NCI-H187 (cell line): ENCODE results near the gene CNIH3.

Experiments
- DNase-seq, 2 experiments: peaks; one replicate each; lab custom pipeline; 2025; lab: John Stamatoyannopoulos, UW

Gene CNIH3

DNA sequence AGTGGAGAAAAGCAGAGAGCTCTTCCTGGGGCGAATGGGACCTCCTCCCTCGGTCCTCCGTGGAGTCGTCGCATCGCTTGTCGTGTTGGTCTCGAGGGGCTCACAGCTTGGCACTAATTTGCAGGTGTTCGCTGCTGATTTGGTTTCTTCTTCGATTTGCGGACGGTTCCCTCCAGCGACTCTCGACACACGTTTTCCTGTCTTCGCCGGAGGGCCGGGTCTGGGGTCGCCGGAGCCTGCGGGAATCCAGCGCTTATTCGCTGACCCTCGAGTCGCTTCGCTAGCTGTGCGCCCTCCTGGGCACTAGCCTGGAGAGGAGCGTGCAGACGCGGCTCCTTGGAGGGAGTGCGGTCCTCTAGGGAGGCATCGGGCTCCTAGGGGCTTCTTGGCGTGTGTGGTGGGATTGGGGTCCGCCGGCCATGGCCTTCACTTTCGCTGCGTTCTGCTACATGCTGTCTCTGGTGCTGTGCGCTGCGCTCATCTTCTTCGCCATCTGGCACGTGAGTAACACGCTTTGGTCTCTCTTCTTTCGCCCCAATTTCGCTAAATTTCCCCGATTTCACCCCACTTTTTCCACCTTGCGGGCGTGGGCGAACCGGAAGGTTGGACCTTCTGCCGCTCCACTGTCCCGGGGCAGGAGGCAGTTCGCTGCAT lies 766 bp downstream of the CNIH3 start:
- no peak for DNase-seq

DNA sequence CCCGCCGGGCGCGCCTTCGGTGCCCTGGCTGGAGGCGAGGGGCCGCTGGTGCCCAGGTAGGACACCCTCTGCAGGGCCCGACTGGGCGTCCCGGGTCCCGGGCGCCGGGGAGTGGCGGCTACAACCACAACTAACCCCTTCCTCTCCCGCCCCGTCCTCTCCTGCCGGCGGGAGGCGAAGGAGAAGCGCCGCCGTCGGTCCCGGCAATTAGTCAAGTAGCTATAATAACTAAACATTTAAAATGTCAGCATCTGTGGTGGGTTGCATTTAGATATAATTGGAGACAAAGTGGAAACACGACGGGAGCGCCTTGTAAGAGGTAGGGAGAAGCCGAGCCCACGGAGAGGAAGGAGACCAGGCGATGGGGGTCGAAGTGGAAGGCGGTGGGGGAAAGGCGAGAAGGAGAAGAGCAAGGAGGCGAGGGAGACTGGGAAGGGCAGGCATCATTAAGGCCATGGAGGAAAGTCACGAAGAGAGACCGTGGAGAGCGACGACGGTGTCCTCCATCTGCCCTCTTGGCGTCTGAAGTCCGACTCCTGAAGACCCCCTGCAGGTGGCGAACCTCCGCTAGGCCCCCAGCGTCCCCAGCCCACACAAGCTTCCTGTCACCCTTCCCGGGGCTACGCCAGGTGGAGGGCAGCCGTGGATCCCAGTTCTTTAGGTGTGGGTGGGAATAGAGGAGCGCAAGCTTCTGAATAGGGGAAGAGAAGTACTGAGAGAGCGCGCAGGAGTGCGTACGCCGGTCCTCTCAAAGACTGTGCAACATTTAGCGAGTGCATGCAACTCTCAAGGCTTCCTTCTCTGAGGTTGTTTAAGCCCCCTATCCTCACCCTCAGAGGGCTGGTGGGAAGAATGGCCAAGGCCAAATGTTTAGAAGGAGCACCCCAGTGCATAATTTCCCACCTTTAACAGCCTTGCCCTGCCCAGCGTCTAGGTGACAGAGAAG lies 1.6 kb downstream of the CNIH3 start:
- no peak for DNase-seq

DNA sequence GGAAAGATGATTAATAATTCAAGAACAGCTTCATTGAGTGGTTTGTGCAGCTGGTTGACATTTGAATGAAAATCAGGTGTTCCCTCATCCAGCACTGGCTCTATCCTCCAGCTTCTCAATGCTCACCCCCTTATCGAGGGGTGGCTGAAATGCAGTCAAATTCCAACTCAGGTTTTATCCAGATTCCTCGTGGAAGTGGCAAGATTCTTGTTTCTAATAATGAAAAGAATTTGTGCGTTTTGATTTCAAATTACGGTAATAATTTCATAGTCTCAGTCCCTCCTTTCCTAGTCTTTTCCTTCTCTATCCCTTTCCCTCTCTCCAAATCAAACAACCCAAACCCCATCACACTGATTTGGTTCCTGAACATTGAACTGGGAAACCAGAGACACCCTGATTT lies 3.1 kb downstream of the CNIH3 start:
- DNase-seq: no peak

DNA sequence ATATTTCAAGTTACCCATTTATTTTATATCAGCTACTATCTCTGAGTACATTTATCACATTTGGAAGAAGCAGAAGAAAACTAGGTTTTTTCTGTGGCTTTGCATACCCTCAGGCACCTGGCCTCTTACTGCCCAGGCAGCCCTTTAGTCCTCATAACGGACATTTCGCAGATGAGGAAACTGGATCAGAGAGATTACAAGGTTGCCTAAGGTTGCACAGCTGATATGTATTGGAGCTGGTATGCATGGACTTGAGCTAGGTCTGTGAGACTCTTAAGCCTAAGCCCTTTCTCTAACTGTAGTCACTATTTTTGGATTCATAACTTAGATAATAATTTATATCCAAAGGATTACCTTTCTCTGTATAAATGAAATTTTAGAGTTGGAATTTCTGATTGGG lies 4.0 kb downstream of the CNIH3 start:
- DNase-seq: no peak

DNA sequence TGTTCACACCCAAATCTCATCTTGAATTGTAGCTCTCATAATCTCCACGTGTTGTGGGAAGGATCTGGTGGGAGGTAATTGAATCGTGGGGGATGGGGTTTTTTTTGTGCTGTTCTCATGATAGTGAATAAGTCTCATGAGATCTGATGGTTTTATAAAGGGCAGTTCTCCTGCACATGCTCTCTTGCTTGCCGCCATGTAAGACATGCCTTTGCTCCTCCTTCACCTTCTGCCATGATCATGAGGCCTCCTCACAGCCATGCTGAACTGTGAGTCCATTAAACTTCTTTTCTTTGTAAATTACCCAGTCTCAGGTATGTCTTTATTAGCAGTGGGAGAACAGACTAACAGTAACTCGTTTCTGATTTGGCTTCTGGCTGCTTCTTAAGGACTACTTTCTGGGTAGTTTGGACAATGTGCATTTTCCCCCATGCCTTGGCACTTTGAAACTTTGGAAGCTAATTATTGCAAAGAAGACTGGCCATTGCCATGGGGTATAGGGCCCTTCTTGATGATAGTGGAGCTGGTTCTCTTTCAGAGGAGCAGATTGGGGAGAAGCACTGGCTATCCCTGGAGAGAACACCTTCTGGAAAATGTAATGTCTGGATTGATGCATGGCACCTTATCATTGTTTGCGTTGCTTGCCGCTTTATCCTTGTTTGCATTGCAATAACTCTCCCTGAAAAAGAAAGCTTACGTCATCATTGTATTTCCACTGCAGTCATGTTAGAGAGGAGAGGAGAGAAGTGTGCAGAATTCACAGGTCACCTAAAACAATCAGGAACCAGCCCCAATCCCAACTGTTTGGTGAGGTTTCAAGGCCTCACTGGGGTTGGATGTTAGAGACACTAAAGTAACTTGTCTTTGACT lies 5.9 kb downstream of the CNIH3 start:
- DNase-seq: no peak

DNA sequence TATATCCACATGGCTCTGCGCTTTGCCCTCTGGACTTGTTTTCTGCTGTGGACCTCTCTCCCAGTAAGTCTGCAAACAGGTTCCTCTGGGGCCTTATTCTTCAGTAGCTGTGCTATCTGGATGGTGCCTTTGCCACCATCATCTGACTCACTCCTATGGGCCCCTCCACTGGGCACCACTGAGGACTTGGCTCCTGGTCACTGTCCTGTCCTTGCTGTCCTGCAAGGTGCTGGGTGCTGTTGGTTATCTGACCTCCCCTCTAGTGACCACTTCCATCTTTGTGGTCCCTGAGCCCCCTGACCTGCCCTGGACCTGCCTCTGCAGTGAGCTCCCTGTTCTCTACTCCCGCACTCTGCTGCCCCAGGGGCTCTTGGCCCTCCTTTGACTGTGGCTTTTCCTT lies 6.7 kb downstream of the CNIH3 start:
- no peak for DNase-seq

DNA sequence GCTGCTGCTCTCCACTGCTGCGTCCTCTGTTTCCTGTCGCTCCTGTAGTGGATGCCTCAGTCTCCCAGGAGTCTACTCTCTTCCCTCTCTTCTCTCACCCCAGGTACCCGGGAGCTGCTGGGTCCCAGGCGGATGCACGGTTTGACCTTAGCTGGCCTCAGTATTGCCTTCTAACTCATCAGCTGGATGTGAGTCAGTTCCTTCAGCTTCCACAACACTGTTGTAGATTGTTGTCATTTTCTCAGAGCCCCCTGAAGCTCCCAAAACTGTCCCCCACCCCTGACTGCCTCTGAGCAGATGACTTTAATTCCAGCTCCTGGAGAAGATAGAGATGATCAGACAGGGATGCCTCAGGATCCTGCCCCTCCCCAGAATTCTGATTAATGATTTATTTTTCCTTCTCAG lies 7.2 kb downstream of the CNIH3 start:
- no peak for DNase-seq

DNA sequence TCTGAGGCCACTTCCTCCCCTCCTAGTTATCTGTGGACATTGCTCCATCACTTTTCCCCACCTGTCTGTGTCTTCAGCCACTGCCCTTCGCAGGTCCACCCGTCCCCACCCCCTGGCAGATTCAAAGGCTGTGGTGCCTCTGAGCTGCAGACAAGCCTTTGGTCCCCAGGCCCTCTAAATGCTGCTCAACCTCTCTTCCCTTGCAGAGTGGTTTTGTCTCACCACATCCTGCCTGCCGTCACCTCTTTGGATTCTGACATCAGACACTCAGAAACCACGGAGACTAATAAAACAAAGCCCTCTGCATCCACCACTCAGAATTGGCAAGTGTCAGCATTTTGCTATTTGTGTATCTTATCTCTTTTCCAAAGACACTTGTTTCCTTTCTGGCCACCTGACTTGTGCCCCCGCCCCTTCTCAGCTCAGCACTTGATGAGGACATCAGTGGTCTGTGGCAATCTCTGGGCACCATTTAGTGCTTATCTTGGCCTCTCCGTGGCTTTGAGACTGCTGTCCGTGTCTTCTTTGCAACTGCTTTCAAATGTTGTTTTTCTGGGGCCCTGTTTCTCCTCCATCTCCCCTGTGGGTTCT lies 7.7 kb downstream of the CNIH3 start:
- DNase-seq: no peak

DNA sequence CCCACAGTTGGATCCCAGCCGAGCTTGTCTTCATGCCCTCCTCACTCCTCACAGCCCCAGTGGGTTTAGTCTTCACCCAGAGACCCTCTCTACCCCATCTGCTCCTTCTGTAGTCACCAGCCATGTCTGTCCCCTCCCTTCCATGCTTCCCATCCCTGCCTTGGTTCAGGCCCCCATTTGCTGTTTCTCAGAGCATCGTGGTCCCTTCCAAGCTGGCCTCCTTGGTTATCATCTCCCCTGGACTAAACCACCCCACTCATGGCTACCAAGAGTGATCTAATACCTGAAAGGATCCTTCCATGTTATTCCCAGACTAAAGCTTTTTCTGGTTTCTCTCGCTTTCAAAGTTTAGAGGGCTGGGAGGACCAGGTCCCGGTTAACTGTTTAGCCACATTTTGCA lies 8.3 kb downstream of the CNIH3 start:
- DNase-seq: no peak

DNA sequence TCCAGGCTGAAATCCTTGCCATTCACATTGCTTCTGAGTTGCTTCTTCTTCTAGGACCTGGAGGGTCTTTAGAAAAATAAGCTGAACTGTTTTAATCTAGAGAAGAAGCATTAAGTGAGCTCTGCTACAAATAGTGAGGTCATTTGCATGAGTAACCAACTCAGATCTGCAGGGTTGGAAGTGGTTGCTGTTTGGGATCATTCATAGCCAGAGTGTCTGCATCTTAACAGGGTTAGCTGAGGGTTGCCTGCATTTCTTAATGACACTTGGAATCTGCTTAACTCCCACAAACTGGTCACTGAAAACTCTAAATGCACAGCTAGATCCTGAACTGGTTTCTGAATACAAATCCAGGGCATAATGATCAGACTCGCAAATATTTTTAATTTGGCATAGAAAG lies 9.9 kb downstream of the CNIH3 start:
- DNase-seq: no peak

DNA sequence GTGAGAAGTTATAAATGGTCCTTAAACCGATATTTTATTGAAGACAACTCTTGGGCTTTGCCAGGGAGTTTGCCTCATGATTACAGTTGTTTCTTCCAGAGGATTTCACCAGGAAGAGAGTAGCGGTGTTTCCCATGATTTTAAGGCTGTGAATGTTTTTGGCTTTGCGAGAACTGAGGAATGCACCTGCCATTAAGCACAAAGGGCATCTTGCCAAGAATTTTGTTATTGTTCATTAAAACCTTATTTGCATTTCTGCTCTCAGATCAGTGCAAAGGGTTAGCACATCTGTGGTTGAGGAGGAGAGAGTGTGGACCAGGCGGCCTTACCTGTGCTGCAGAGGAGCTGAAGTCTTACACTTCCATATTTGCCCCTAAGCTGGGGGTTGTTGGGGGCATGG lies 13.8 kb downstream of the CNIH3 start:
- no peak for DNase-seq

DNA sequence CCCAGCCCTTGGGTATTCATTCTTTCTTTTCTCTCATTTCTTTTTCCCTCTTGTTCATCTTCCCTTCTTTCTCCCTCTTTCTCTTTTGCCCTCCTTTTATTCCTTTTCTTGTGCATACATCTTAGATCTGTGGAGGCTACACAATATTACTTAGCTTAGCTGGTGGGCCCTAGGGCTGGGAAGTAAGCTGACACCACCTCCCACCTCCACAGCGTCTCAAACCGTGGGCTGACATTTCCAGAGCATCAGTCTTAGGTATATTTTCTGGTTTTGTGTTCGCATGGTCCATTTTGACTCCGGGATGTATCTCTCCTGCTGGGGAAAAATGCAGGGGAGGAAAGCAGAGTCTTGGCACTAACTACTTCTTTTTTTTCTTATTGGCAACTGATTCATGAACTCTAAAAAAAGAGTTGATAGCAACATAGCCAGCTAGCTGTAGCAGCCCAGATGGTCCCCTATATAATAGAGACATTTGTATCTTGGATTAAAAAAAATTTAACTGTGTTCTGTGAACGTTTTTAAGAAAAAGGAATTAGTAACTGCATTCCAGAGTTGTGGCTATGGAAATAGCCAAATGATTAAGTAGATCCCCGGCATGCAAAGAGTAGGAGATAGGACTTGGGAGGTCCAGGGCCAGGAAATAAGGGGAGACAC lies 15.5 kb downstream of the CNIH3 start:
- DNase-seq: no peak

DNA sequence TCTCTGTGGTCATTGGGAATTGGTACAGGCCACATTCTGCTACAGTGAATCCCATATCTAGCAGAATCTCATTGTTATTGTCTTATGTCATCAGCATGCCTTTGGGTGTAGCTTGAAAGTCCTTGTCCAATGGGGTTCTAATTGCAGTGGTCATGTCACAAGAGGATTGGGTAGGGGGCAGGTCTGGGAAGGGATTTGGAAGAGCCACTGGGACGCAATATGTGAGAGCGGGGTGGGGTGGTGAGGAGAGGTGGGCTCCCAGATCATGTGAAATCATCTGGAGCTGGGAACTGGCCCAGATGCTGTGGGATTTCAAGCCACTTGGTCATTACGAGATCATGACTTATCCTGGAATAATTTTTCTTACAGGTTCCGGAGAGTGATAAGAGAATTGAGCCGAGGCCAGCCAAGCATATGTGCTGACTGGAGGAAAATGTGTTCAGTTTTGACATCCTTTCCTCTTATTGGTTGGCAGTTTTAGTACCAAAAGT lies 16.3 kb downstream of the CNIH3 start:
- DNase-seq: no peak

DNA sequence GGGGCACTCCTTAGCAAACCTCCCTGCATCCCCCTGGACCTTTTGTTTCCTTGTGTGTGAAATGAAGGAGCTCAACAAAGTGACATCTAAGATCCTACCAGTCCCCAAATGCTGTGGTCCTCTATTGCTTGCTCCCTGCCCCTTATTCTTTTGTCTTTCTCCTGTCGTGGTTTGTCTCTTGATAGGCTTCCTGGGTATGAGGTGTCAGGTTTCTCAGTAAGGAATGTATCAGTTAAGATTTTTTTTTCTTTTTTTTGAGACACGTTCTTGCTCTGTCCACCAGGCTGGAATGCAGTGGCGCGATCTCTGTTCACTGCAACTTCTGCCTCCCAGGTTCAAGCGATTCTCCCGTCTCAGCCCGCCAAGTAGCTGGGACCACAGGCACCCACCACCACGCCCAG lies 16.8 kb downstream of the CNIH3 start:
- DNase-seq: no peak

DNA sequence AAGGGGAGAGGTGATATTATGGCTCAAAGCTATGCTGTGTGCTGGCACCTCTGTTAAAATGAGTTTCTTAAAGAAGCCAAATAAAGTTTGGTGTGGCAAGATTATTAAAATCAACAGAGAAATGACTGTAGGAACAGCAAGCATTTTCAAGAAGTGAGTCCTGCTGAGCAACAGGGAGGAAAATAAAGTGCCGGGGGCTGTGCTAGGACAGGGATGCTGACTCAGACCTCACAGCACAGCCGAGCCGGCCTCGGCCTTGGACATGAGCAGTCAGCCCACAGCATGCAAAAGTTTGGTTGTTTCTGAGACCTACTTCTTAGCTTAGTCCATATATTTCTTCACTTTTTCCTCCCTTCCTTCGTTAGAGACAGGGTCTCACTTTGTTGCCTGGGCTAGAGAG lies 19.2 kb downstream of the CNIH3 start:
- DNase-seq: no peak

DNA sequence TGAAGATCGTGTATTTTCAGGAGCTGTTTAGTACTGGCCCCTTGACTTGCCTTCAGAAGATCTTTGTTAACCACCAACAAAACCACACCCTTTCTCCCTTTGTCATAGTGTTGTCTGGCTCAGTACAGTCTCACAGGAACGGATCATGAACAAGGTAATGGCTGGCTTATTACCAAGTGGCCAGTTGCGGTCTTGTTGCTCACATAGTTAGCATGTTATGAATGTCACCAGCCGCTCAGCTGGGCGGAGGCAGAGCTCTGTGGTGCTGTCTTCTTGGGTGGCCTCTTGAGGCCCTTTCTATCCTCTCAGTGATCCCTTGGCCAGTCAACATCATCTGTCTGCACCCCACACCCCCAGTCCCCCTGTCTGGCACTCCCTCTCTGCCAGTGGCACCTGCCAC lies 21.4 kb downstream of the CNIH3 start:
- DNase-seq: no peak

DNA sequence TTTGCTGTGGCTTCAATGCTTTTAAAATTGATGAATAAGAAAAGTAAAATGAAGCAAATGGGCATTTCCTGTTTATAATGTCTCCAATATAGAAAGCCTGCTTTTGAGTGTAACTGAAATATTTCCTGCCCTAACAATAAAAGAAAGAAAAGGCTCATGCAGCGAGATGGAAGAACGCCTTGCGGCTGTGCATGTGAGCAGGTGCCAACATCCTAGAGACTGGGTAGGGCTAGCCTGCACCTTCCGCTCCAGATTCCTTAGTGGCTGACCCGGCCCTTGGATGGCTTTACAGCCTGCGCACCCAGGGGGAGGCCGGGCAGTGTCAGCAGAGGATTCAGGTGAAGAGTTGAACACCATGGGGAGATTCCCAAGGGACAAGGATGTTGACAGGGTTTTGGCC lies 21.8 kb downstream of the CNIH3 start:
- no peak for DNase-seq

DNA sequence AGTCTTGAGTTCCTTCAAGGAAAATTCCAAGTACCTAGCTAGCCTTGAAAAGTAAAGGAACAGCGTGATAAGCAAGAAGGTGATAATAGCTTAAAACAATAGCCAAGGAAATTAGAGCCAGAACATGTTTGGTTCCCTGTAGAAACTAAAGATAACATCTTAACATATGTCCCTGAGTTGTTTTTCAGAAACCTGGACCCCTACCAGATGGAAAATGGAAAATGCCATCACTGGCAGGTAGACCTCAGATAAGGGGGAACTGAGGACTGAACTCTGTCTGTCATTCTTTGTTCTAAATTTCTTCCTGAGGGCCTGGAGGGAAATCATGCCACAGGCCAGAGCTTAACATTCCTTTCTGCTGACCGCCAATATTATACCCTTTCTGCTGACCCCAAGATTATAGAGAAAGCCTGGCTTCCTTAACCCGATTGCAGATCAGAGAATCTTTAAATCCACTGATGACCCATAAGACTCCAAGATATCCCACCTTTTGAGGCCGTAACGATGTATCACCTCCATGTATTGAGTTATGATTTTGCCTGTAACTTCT lies 23.4 kb downstream of the CNIH3 start:
- no peak for DNase-seq

DNA sequence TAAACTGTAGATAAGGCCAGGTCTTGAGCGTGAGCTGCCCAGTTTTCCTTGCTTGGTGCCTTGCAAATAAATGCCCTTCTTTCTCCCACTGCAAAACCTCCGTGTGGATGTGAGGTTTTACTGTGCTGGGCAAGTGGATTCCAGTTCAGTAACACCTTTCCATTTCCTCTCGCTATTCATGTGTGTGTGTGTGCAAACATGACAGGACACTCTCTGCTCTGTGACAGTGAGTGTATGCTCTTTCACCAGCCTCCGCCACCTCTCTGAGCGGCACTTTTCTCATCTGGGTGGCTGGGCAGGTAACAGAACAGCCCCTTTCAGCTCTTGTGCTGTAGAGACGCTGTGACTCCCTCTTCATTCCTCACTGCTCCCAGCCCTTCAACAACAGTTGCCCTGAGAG lies 23.9 kb downstream of the CNIH3 start:
- no peak for DNase-seq

DNA sequence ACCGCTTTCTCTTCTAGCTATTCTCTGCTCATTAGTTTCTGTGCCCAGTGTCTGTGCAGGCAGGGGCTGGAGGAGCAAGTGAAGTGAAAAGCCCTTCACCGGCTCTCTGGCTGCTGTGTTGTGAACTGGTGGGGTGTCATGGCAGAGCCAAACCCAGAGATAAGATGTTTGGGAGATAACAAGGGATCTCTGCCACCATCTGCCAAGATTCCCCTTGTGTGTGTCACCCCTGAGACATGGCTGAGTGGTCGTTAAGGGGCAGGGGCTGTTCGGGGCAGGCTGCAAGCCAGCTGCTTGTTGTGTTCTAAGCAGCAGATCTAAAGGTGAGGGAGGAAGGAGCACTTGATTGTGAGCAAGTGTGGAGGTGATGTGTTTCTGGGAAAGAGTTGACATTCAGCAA lies 24.5 kb downstream of the CNIH3 start:
- DNase-seq: no peak

DNA sequence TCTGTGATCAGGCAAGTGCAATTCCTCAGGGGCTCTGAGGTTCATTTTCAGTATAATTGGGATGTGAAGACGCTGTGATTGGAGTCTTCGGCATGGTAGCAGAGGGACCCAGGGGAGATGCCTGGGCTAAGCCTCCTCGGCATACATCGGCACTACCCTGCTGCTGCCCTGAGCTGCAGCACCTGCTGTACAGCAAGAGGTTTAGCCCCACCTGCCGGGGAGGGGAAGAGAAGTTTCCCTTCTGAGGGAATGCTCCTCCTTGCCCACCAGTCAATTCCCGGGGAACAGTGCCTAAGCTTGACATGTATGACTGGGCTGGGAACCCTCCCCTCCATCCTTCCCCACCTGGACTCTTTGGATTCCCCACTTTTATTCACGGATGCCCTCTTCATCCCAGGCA lies 24.9 kb downstream of the CNIH3 start:
- peak in 1 of 2 experiments; percentile 11 for DNase-seq
